Astrocyte (in vitro differentiated cells and primary cell): Measurements from ENCODE around the gene LRRN4.

Experiments
- CTCF ChIP-seq: IDR thresholded peaks from 2 replicates; pipeline ENCODE4 v1.5.1; 2011; ENCODE audit warnings: low read depth, mild to moderate bottlenecking, inconsistent platforms, low read length, moderate library complexity; ENCODE audit not compliant: insufficient read depth
- EZH2 ChIP-seq: IDR thresholded peaks from 2 replicates; pipeline ENCODE4 v1.6.1; 2012; ENCODE audit warnings: mild to moderate bottlenecking, low read length, inconsistent platforms; ENCODE audit not compliant: insufficient read depth

GRCh38 chr20:5991623-5992441 lies 62.0 kb downstream of the LRRN4 start:
- TF ChIP-seq CTCF (no peak), EZH2 (no peak)
